ENCODE data around the gene HBQ1.

GRCh38 chr16:144797-145252 lies 35.4 kb upstream of the HBQ1 start:
- TF ChIP-seq CTCF (IDR thresholded peaks at IDR 0.05; ENCODE audit: low read depth, low read length) (no peak), MAX (IDR thresholded peaks at IDR 0.05; ENCODE audit: low read depth, low read length) (no peak), POLR2A (IDR thresholded peaks at IDR 0.05; ENCODE audit: extremely low read depth, insufficient read length) (no peak)

All from NB4 (cell line).